CD4-positive, alpha-beta T cell treated with Interleukin-6 for 4 hours (primary cell): ENCODE results near the gene CDCA4.
"Not testable (repeated sequence)": the region's sequence is repeated elsewhere in the genome, so short reads cannot be mapped to it uniquely, and the experiment has no call there.

Source experiments
- DNase-seq: peaks from one replicate; pipeline ENCODE4 v3.0.0-alpha.2; 2020; ENCODE audit warnings: mixed read lengths

CDCA4 gene

DNA sequence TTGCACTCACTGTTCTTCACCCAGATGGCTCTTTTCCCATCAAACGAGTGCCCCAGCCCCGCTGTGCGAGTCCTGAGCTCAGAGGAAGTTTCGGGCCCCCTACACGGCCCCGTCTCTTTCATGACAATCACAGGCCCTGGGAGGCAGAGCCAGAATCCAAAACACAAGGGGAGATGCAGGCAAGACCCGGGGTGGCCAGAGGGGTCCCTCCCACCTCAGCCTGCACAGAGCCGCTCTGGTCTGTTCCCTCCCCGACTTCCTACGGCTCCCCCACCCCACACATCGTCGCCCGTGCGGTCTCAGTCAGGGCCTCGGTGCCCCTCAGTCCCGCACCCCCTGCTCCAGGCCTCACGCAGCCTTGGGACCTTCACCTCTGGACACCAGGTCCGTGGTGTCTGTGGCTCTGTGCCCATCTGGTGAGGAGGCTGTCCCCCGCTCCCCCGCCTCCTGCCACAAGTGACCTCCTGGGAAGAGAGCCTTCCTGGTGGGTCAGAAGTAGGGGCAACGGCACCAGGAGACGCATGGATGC, 35.5 kb upstream of the CDCA4 start:
- DNase-seq = no peak

DNA sequence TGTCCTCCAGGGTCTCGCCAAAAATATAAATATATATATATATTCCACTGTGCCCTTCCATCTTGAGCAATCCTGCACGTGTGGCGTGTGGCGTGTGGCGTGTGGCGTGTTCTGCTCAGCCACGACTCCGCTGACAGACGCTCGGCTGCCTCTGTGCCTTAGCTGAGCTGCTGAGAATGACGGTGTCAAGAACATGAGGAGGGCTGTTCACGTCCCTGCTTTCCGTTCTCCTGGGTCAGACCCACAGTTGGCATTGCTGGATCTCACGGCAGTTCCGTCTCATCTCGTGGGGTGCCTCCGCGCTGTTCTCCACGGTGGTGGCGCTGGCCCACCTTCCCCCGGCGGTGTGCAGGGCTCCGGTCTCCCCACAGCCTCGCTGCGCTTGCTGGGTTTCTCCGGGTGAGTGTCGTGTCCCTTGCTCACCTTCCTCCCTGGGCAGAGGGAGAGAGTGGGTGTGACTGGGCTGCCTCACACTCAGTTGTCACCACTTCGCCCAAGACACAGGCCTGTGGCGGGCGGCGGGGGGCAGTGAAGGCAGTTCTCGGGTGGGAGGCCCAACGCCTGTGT, 34.9 kb upstream of the CDCA4 start:
- DNase-seq = no peak

- no peak for DNase-seq
Measured at GRCh38 chr14:105055334-105055733, 34.5 kb upstream of the CDCA4 start.

DNA sequence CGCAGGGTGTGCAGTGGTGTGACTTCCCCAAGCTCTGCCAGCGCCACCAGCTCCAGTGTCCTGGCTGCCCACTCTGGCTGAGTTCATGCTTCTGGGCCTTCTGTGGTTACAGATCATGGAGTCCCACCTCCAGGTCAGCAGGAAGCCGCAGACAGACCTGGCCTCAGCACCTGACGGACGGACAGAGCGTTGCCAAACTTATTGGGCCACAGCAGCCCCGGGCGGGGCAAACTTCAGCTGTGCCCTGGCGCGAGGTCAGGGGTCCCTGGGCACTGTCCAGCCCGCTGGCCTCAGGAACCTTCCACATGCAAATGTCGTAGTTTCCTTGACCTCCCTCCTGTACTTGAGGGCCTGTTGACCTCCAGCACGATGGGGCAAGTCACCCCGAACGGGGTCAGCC, 33.1 kb upstream of the CDCA4 start:
- DNase-seq = no peak

- no peak for DNase-seq
Measured at GRCh38 chr14:105053421-105053820, 32.5 kb upstream of the CDCA4 start.

DNA sequence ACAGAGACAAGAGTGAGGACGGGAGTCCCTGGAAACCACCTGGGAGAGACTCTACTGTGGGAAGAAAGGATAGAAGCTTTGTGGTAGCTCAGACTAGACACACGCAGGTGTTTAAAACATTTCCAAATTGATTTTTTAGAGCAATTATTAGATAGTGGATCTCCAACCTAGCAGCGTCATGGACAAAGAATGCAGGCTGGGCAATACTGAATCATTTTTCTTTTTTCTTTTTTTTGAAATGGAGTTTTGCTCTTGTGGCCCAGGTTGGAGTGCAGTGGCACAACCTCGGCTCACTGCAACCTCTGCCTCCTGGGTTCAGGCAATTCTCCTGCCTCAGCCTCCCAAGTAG, 31.2 kb upstream of the CDCA4 start:
- DNase-seq = no peak

GRCh38 chr14:105051182-105052109, 30.6 kb upstream of the CDCA4 start:
- DNase-seq = no peak

- no peak for DNase-seq
Measured at GRCh38 chr14:105050551-105050897, 29.6 kb upstream of the CDCA4 start.

DNA sequence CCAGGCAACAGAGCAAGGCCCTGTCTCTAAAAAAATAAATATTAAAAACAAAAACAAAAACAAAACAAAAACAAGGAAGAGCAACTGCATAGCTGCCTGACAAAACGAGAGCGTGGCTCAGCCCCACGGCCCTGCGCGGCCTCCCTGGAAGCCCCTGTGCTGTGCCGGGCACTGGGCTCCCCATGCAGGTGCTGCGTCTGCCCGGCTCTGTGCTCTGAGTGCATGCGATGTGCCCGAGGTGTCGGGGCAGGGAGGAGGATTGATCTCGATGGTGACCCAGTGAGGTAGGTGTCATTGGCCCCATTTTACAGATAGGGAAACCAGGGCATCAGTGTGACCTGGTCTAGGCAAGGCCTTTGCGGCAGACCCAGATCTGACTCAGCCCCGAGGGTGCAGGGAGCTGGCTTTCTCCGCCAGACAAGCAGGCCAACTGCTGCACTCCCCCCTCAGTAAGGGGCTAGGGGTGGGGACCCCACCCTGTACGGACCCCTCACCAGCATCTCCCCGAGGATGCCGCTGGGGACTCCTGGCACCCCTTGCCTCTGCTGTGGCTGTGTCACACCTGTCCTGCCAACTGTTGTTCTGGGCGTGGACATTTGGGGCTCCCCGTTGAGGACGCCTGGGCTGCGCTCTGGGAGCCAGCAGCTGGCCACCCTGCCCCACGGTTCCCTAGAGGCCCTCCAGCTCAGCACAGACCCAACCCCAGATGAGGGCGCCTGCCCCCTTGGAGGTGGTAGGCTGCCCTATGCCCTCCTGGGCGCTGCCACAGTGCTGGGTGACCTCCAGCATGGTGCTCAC, 29.1 kb upstream of the CDCA4 start:
- no peak for DNase-seq

- peak; percentile 16 for DNase-seq
Measured at GRCh38 chr14:105047283-105048016, 26.6 kb upstream of the CDCA4 start.

GRCh38 chr14:105046891-105047282, 26.0 kb upstream of the CDCA4 start:
- DNase-seq = no peak

DNA sequence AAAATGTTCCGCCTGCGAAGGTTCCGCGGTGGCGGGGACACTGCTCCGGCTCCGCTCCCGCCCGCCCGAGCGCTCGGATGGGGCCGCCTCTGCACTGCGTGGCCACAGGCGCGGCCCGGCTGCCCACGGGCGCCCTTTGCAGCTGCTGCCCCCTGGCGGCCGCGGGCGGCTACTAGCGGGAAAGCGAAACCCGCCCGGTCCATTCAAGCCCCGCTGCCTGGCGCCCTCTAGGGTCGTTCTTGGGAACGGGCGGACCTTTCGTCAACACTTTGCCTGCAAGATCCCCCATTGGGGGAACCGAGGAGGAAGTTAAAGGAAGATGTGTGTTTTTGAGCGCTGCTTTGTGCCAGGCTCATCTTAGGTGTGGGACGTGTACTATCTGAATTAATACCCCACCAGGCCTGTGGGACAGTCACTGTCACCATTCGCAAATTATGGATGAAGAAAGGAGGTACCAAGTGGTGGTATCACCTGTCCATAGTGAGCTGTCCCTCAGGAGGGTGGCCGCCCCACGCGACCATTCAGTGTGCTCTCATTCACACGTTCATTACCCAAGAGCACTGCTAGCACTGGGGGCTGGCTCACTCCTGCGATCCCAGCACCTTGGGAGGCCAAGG, 24.9 kb upstream of the CDCA4 start:
- DNase-seq = peak; percentile 94

DNA sequence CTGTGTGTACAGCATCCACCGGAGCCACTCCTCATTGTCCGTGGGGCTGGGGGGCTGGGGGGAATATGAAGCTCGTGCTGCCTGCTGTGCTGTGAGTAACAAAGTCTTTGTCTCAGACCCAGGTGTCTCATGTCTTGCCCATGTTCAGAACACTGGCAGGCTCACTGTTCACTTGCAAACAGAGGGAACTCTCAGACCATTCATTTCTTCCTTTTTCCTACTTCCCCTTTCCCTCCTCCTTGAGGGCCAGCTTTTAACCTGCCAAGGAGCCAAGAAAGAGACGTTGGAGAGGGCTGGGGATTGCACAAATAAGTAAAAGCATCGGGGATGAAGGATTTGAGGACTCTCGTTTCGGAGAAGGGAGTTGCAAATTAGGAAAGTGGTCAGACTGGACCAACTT, 22.8 kb upstream of the CDCA4 start:
- DNase-seq = no peak

DNA sequence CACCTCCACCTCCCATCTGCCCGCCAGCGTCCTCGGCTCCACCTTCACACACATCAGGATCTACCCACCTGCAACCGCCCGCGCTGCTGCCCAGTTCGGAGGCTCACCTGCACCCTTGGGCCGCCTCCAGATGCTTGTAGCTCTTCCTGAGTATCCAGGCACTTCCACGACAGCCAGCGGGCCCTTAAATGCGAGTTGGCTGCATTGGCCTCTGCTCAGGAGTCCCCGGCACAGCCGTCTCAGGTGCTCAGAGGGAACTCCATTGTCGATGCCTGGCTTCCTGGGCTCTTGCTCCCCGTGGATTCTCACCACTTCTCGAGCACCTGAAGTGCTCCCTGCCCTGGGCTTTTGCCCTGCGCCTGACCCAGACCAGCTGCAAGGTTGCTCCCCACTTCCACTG, 21.9 kb upstream of the CDCA4 start:
- DNase-seq = no peak

DNA sequence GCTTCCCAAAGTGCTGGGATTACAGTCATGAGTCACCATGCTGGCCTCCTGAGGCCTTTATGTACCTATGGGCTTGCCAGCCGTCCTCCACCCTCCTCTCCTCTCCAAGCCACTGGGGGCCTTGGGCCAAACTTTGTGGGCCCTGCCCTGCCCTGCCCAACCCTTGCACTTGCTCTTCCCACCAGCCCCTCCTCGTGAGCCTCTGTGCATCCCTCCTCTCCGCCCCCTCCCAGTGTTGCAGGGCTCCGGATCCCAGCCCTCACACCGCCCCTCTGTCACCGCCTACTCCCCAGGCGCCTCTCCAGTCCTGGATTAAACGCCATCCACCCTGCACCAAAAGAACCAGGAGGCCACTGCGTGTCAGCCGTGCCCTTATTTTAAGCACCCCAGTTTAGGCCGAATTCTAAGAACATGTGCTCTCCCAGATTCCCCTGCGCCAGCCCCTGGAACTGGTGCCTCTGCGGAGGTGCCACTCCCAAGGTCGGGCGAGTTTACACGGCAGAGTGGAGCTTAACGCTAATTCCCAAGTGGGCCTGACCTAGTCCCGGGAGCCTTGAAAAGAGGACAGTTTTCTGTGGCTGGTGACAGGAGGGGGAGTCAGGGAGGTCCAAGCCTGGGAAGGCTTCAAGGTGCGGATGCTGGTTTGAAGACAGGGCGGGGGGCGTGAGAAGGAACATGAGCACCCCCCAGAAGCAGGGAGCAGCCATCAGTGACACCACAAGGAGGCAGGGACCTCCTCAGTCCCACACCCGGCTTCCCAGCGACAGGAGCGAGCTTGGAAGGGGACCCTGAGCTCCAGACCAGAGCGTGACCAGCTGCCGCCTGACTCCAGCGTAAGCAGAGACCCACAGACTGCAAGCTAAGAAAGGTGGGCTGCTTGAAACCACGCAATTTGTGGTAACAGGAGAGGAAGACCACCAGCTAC, 21.2 kb upstream of the CDCA4 start:
- no peak for DNase-seq

DNA sequence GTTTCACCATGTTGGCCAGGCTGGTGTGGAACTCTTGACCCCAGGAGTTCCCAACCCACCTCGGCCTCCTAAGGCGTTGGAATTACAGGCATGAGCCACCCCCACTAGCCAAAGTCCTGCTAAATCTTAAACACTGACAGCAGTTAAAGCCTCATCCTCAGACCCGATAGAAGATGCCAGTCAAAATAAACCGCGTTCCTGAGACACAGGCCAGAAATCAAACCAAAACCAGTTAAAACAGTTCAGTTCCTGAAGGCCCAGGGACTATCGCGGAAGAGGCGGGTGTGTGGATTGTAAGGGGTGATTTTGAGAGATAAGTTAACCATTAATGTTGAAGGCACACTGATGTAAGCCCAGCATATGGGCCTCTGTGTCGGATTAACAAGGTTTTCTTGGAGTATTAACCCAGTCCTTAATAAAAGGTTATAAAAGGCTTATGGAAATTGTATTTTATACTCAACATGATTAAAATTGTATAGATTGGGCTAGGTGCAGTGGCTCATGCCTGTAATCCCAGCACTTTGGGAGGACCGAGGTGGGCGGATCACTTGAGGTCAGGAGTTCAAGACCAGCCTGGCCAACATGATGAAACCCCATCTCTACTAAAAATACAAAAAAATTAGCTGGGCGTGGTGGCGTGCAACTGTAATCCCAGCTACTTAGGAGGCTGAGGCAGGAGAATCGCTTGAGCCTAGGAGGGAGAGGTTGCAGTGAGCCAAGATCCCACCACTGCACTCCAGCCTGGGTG, 18.7 kb upstream of the CDCA4 start:
- no peak for DNase-seq

- DNase-seq = not testable (repeated sequence)
Measured at GRCh38 chr14:105035616-105036015, 14.7 kb upstream of the CDCA4 start.

DNA sequence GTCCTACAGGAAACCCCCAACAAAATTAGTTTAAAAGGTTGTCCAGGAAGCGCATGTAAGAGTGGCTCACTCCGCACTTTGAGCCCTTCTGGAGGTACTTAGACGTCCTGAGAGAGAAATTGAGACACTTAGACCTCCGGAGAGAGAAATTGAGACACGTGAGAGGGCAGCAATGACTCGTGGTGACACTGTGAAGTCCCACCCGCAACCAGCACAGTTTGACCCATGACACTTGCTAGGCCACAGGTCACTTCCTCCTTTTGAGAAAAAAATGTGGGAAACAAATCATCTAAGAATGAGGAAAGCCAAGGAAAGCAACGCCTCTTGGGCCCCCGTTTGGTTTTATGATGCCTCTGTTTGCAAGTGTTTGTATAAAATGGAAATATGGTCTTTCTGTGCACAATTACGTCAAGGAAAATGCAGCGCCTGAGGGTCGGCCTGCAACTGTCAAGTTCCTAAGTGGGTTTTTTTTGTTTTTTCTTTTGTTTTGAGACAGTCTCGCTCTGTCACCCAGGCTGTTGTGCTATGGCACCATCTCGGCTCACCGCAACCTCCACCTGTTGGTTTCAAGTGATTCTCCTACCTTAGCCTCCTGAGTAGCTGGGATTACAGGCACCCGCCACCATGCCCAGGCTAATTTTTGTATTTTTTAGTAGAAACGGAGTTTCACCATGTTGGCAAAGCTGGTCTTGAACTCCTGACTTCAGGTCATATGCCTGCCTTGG, 13.6 kb upstream of the CDCA4 start:
- no peak for DNase-seq

GRCh38 chr14:105033412-105033900, 12.6 kb upstream of the CDCA4 start:
- DNase-seq = peak; percentile 24

GRCh38 chr14:105032451-105032901, 11.6 kb upstream of the CDCA4 start:
- DNase-seq = not testable (repeated sequence)
